HepG2 (cell line): Measurements from ENCODE around the gene SAMD15. TPM values are rescaled to one million over a fixed set of nuclear protein-coding genes. Genes with fewer than 3 reads are reported as not detected.

Source experiments
- ATAC-seq: fragments of 200-7000 bp; cut with Tn5 transposase; 3 replicates; pipeline ENCODE4 v1.9.1; 2020; ENCODE audit warnings: mild to moderate bottlenecking, moderate library complexity
- BruUV-seq: library from RNA; stranded (reverse); fragments of 400-500 nt; replicated peaks from 2 replicates; lab custom pipeline; 2021; lab: Mats Ljungman, UMichigan
- CTCF ChIA-PET: fragments of 300-600 bp; formaldehyde crosslinking; extraction: SDS; loops from one replicate; lab custom pipeline; 2021; ENCODE audit warnings: low total read pairs, inconsistent platforms, low intra/inter-chr PET ratio; lab: Yijun Ruan, JAX
- POLR2A ChIA-PET: fragments of 350-600 bp; sonication (Branson Sonifier 250); formaldehyde crosslinking; loops from one replicate; lab custom pipeline; 2020; ENCODE audit warnings: antibody characterized with exemption, inconsistent platforms; lab: Yijun Ruan, JAX
- DNase-seq: peaks from one replicate; pipeline ENCODE4 v3.0.0-alpha.2; 2015; ENCODE audit warnings: low spot score
- FAIRE-seq: peaks from 3 replicates; lab custom pipeline; 2011; peaks lifted over from hg19 to GRCh38; lab: Jason Lieb, UNC
- H2AFZ ChIP-seq: one replicate; pipeline ENCODE4 v1.6.1; 2011; ENCODE audit warnings: low read length, inconsistent platforms
- H3K27ac ChIP-seq: fragments of 300-600 bp; 3 replicates; pipeline ENCODE4 v1.8.0; 2011; ENCODE audit warnings: mixed run types, mild to moderate bottlenecking, mixed read lengths, low read length, inconsistent platforms; ENCODE audit not compliant: insufficient read depth; ENCODE audit errors: extremely low read length
- H3K27me3 ChIP-seq, 2 experiments: fragments of 200-600 bp in 1 of 2; 2 replicates in 1 of 2; 3 replicates in 1 of 2; pipeline versions ENCODE4 v1.6.0 to v1.8.0; 2011; ENCODE audit warnings: low read length in 2 of 2, mild to moderate bottlenecking in 2 of 2, moderate library complexity in 2 of 2, inconsistent platforms in 1 of 2; ENCODE audit not compliant: insufficient read depth in 2 of 2, control insufficient read depth in 1 of 2
- H3K36me3 ChIP-seq, 2 experiments: fragments of 200-600 bp in 1 of 2; replicated peaks in 1 of 2; 2 replicates in 1 of 2; 3 replicates in 1 of 2; pipeline versions ENCODE4 v1.5.1 to v1.8.0; 2011; ENCODE audit warnings: low read length in 2 of 2, inconsistent platforms in 1 of 2; ENCODE audit not compliant: insufficient read depth in 2 of 2, control insufficient read depth in 1 of 2
- H3K4me1 ChIP-seq: 2 replicates; pipeline ENCODE4 v1.5.1; 2012; ENCODE audit warnings: low read length, inconsistent platforms; ENCODE audit not compliant: insufficient read depth
- H3K4me2 ChIP-seq: 2 replicates; pipeline ENCODE4 v1.6.0; 2011; ENCODE audit warnings: low read depth, low read length, inconsistent platforms
- H3K4me3 ChIP-seq, 3 experiments: fragments of 200-600 bp in 1 of 3; sonication (generic), shearing (Covaris generic) in 1 of 3; replicated peaks in 1 of 3; 2 replicates each; pipeline ENCODE4 v1.5.1; 2011 to 2016; ENCODE audit warnings: low read length in 3 of 3, inconsistent platforms in 2 of 3, low read depth in 2 of 3, mild to moderate bottlenecking in 2 of 3, control low read depth in 1 of 3, mixed read lengths in 1 of 3; ENCODE audit not compliant: insufficient read depth in 1 of 3
- H3K79me2 ChIP-seq: one replicate; pipeline ENCODE4 v1.6.1; 2011; ENCODE audit warnings: low read length, inconsistent platforms; ENCODE audit not compliant: insufficient read depth
- H3K9ac ChIP-seq: 2 replicates; pipeline ENCODE4 v1.6.0; 2011; ENCODE audit warnings: mild to moderate bottlenecking, low read depth, low read length, inconsistent platforms; ENCODE audit not compliant: insufficient read depth
- H3K9me3 ChIP-seq: 2 replicates; pipeline ENCODE4 v1.5.1; 2012; ENCODE audit warnings: mild to moderate bottlenecking, low read length
- H4K20me1 ChIP-seq: 2 replicates; pipeline ENCODE4 v1.6.0; 2011; ENCODE audit warnings: inconsistent platforms, mild to moderate bottlenecking, low read length, moderate library complexity; ENCODE audit not compliant: insufficient read depth
- CAMTA2 ChIP-seq: sonication (generic); formaldehyde crosslinking; IDR thresholded peaks from 2 replicates; pipeline ENCODE4 v1.4.0; 2020; ENCODE audit warnings: mild to moderate bottlenecking, missing genetic modification reagents, borderline replicate concordance
- ETS1 ChIP-seq: sonication (generic); formaldehyde crosslinking; IDR thresholded peaks from 2 replicates; pipeline ENCODE4 v1.4.0; 2020; ENCODE audit warnings: missing genetic modification reagents
- FOXA1 ChIP-seq, 2 experiments: fragments of 450-650 bp in 1 of 2; sonication (generic) in 1 of 2; formaldehyde crosslinking in 1 of 2; IDR thresholded peaks; 2 replicates each; pipeline versions ENCODE4 v1.4.0 to v1.6.1; 2016 to 2020; ENCODE audit warnings: missing genetic modification reagents in 1 of 2
- HMG20B ChIP-seq: conservative IDR thresholded peaks from 2 replicates; pipeline ENCODE4 v1.6.1; 2016; ENCODE audit warnings: missing genetic modification reagents, missing compliant biosample characterization
- HOXA5 ChIP-seq: sonication (generic); formaldehyde crosslinking; IDR thresholded peaks from 2 replicates; pipeline ENCODE4 v1.4.0; 2020; ENCODE audit warnings: missing genetic modification reagents
- KAT7 ChIP-seq: IDR thresholded peaks from 2 replicates; pipeline ENCODE4 v1.6.1; 2018; ENCODE audit warnings: borderline replicate concordance, missing compliant biosample characterization
- PHF21A ChIP-seq: sonication (generic); formaldehyde crosslinking; IDR thresholded peaks from 2 replicates; pipeline ENCODE4 v1.5.0; 2020; ENCODE audit warnings: mild to moderate bottlenecking, missing genetic modification reagents
- RBFOX2 ChIP-seq: fragments of 200-400 bp; formaldehyde crosslinking; IDR thresholded peaks from 2 replicates; pipeline ENCODE4 v1.6.1; 2017; ENCODE audit warnings: low read depth, mild to moderate bottlenecking, low read length
- REPIN1 ChIP-seq: sonication (generic); formaldehyde crosslinking; IDR thresholded peaks from 2 replicates; pipeline ENCODE4 v1.8.0; 2022; ENCODE audit warnings: missing genetic modification reagents, low read depth, mild to moderate bottlenecking, borderline replicate concordance
- SATB2 ChIP-seq: sonication (generic); formaldehyde crosslinking; IDR thresholded peaks from 2 replicates; pipeline ENCODE4 v1.5.0; 2020; ENCODE audit warnings: missing genetic modification reagents
- TFDP2 ChIP-seq: sonication (generic); formaldehyde crosslinking; IDR thresholded peaks from 2 replicates; pipeline ENCODE4 v1.4.0; 2020; ENCODE audit warnings: missing genetic modification reagents
- ZFP36L2 ChIP-seq: sonication (generic); formaldehyde crosslinking; IDR thresholded peaks from 2 replicates; pipeline ENCODE4 v1.4.0; 2020; ENCODE audit warnings: missing genetic modification reagents
- ZGPAT ChIP-seq: IDR thresholded peaks from 2 replicates; pipeline ENCODE4 v1.6.1; 2016; ENCODE audit warnings: mild to moderate bottlenecking
- ZKSCAN1 ChIP-seq: fragments of 150-350 bp; IDR thresholded peaks from 2 replicates; pipeline ENCODE4 v1.6.1; 2014; ENCODE audit warnings: low read length
- ZNF224 ChIP-seq: sonication (generic); formaldehyde crosslinking; IDR thresholded peaks from 2 replicates; pipeline ENCODE4 v1.5.0; 2020; ENCODE audit warnings: mild to moderate bottlenecking, missing genetic modification reagents
- ZNF251 ChIP-seq: sonication (generic); formaldehyde crosslinking; IDR thresholded peaks from 2 replicates; pipeline ENCODE4 v1.9.0; 2021; ENCODE audit warnings: mild to moderate bottlenecking, missing genetic modification reagents
- ZNF772 ChIP-seq: sonication (generic); formaldehyde crosslinking; IDR thresholded peaks from 2 replicates; pipeline ENCODE4 v1.5.0; 2020; ENCODE audit warnings: mild to moderate bottlenecking, missing genetic modification reagents
- WGBS: methylation state at CpG from one replicate; pipeline ENCODE4 v1.1.6; 2017; ENCODE audit warnings: low lambda C conversion rate; 5-methylcytosine and 5-hydroxymethylcytosine counted together
- in situ Hi-C: cut with HindIII; loops from 2 replicates; pipeline ENCODE4 v1.10.0; 2017; ENCODE audit warnings: low pct_unique_long_range_greater_than_20kb; ENCODE audit not compliant: extremely low pct_ligation_motif_present
- intact Hi-C: fragments of 100-400 bp; cut with micrococcal nuclease; formaldehyde crosslinking; loops from one replicate; pipeline ENCODE4 v1.10.0; 2022; ENCODE audit not compliant: unreplicated experiment
- polyA plus RNA-seq, 8 experiments: library from polyadenylated mRNA; depleted of rRNA in 3 of 8; stranded (reverse) in 7 of 8; unstranded in 1 of 8; fragments of >200 nt; fragmentation: Illumina TruSeq in 4 of 8; extraction: Trizol in 4 of 8; gene quantifications; 2 replicates each; pipeline versions ENCODE4 v1.2.1 to v1.2.3, GENCODE V29; 2011 to 2016; ENCODE audit warnings: low read depth in 4 of 8, missing spikeins in 1 of 8, mixed read lengths in 1 of 8; ENCODE audit not compliant: insufficient read depth in 1 of 8
- total RNA-seq, 5 experiments: library from RNA; depleted of rRNA; stranded (reverse); fragments of >200 nt; fragmentation: Illumina TruSeq; extraction: Trizol; gene quantifications; 2 replicates each; pipeline ENCODE4 v1.2.3, GENCODE V29; 2016; ENCODE audit warnings: low read depth in 1 of 5

Gene SAMD15
- total and polyA plus RNA-seq, 2 of the 13 experiments (the other 11 are each of a cell fraction or from before 2014, with no cell fraction given) = 0.09 to 1.3 TPM

- CTCF ChIA-PET = no interaction called here
- no peak for FAIRE-seq
- TF ChIP-seq TFDP2 (no peak), ZNF251 (CRISPR knock-in tag) (no peak), HMG20B (CRISPR knock-in tag) (no peak), SATB2 (CRISPR knock-in tag) (no peak), REPIN1 (CRISPR knock-in tag) (no peak), PHF21A (CRISPR knock-in tag) (no peak), FOXA1 (IDR thresholded peaks at IDR 0.05) (no peak), FOXA1 (CRISPR knock-in tag; IDR thresholded peaks at IDR 0.05) (no peak), ETS1 (no peak), KAT7 (CRISPR knock-in tag) (no peak), ZNF772 (CRISPR knock-in tag) (no peak), ZNF224 (no peak), ZFP36L2 (CRISPR knock-in tag) (no peak), CAMTA2 (CRISPR knock-in tag) (no peak), ZGPAT (CRISPR knock-in tag) (no peak), HOXA5 (CRISPR knock-in tag) (no peak), ZKSCAN1 (no peak), RBFOX2 (no peak)
These were observed 34.3 kb upstream of the SAMD15 start for GRCh38 chr14:77342726-77343397.

More at GRCh38 chr14:77342726-77343397, 34.3 kb upstream of the SAMD15 start:
- Histone ChIP-seq H3K27me3 (no peaks in the 10 kb centered on the region), H3K27ac (no peak overlapping the region), H3K9me3 (no peaks in the 10 kb centered on the region), H4K20me1 (no peaks in the 10 kb centered on the region), H3K36me3 (peaks cover 6 to 23% of the 10 kb centered on the region in 2 experiments), H3K79me2 (no peaks in the 10 kb centered on the region), H3K4me3 (no peak overlapping the region), H2AFZ (no peak overlapping the region), H3K4me1 (peaks cover 20% of the 10 kb centered on the region), H3K9ac (no peak overlapping the region), H3K4me2 (no peak overlapping the region)
- intact Hi-C loops (no loop called here), in situ Hi-C loops (no loop called here)
- WGBS = 94% methylated on average over 10 of the region's 10 CpGs
- DNase-seq (no peak), ATAC-seq (no peak)
- BruUV-seq = no TSS peak
- POLR2A ChIA-PET = no interaction called here
